ENCODE results near the gene ISM2. TPM values are rescaled to one million over a fixed set of nuclear protein-coding genes. Genes with fewer than 3 reads are reported as not detected.

The ISM2 gene
- total and polyA plus RNA-seq, 2 experiments from 2014 or later, result 0.69 to 1.3 TPM

DNA sequence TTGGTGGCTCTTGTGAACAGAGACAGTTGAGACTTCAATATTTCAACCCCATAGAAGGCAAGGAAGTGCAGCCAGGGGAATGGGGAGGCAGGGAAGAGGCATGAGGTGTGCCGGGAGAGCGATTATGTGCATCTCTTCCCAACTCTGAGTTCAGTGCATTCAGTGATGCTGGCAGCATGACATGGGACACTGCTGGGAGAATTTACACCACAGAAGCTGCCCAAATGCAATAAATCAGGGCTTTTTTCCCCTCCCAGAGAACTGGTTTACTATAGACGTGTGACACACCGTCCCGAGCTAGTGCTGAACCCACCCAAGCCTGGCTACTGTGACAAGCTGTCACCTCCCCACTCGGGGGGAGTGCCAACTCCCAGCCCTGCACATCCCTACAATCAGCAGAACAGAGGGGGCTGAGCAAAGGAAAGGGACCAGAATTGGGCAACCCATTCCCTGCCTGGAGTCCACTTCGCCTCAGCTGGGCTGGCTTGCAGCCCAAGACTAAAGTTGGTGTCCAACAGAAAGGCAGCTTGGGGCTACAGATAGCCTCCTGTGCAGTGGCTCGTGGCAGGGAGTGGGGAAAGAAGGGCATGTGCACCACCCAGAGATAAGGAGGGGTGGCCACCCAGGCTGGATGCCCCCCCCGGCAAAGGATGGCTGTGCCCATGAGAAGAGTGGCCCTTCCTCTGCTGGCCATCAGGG is 24.0 kb downstream of the ISM2 start:
- Histone ChIP-seq H4K20me1 (replicated peaks; ENCODE audit: insufficient read depth) (no peaks in the 10 kb centered on the region; the same call in 1 of the 2 replicates), H3K27me3 (ENCODE audit: insufficient read depth) (no peaks in the 10 kb centered on the region), H2AFZ (no peak overlapping the region), H3K27ac (ENCODE audit: low read depth) (no peak overlapping the region), H3K36me3 (ENCODE audit: insufficient read depth) (no peaks in the 10 kb centered on the region), H3K4me3 (no peak overlapping the region), H3K4me1 (ENCODE audit: insufficient read depth) (peaks cover 10% of the 10 kb centered on the region), H3K4me2 (no peak overlapping the region), H3K79me2 (replicated peaks; ENCODE audit: insufficient read depth) (no peaks in the 10 kb centered on the region), H3F3A (replicated peaks; ENCODE audit: low read depth) (peaks cover 4% of the 10 kb centered on the region), H3K9me2 (ENCODE audit: insufficient read depth) (no peaks in the 10 kb centered on the region)
- TF ChIP-seq ZNF331 (CRISPR knock-in tag; IDR thresholded peaks at IDR 0.05; ENCODE audit: low read depth), result no peak
- TF ChIP-seq EZH2 (IDR thresholded peaks at IDR 0.05; ENCODE audit: low read depth, unreplicated experiment), result no peak
- no peak for TF ChIP-seq ZNF114 (CRISPR knock-in tag; IDR thresholded peaks at IDR 0.05)
- no peak for TF ChIP-seq CREB1 (CRISPR knock-in tag; IDR thresholded peaks at IDR 0.05; ENCODE audit: low read depth)
- no peak for TF ChIP-seq STAT1 (IDR thresholded peaks at IDR 0.05; ENCODE audit: unreplicated experiment)
- TF ChIP-seq JUNB (IDR thresholded peaks at IDR 0.05; ENCODE audit: unreplicated experiment), result no peak
- TF ChIP-seq, protein P1, sequence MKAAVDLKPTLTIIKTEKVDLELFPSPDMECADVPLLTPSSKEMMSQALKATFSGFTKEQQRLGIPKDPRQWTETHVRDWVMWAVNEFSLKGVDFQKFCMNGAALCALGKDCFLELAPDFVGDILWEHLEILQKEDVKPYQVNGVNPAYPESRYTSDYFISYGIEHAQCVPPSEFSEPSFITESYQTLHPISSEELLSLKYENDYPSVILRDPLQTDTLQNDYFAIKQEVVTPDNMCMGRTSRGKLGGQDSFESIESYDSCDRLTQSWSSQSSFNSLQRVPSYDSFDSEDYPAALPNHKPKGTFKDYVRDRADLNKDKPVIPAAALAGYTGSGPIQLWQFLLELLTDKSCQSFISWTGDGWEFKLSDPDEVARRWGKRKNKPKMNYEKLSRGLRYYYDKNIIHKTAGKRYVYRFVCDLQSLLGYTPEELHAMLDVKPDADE (IDR thresholded peaks at IDR 0.05), result no peak
- no peak for TF ChIP-seq NANOG (IDR thresholded peaks at IDR 0.05; ENCODE audit: borderline replicate concordance)
- peaks cover 1% of the 10 kb centered on the region; the same call in 2 of the 3 replicates for H3K36me3 Mint-ChIP-seq (ENCODE audit: low read depth)
- H3K4me3 Mint-ChIP-seq, result no peak overlapping the region
- H3K9me3 Mint-ChIP-seq, result no peaks in the 10 kb centered on the region; the same call in 2 of the 3 replicates
- no peak overlapping the region; the same call in 1 of the 2 replicates for H3K27ac Mint-ChIP-seq
- peaks cover 30% of the 10 kb centered on the region for H3K4me1 Mint-ChIP-seq
- peaks cover 4% of the 10 kb centered on the region for H3K27me3 Mint-ChIP-seq (ENCODE audit: insufficient read depth, low read depth, poor library complexity)
- DNase-seq (ENCODE audit: low spot score) (no peak), ATAC-seq (no peak)

DNA sequence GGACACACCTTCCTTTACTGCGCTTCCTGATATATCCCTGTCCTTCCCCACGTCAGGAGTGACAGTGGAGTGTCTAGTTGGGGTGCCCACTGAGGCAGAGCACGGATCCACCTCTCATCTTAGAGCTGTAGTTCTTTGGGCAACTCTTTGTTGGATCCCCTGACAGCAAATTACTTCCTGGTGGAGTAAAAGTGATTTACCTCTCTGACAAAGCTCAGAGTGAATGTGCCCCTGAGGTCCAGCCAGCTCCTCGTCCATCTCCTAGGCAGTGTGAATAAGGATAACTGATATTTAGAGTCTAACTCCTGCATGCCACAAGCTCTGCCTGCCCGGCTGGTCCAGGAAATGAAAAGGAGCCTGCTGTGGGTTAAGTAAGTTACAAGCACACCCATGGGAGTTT is 24.7 kb downstream of the ISM2 start:
- Mint-ChIP-seq H3K27me3 (ENCODE audit: insufficient read depth, low read depth, poor library complexity) (peaks cover 5% of the 10 kb centered on the region), H3K9me3 (no peaks in the 10 kb centered on the region; the same call in 2 of the 3 replicates), H3K27ac (no peak overlapping the region), H3K4me1 (peaks cover 30% of the 10 kb centered on the region), H3K36me3 (ENCODE audit: low read depth) (peaks cover 8% of the 10 kb centered on the region), H3K4me3 (no peak overlapping the region)
- Histone ChIP-seq H3K36me3 (ENCODE audit: insufficient read depth) (no peaks in the 10 kb centered on the region), H3K9me2 (ENCODE audit: insufficient read depth) (no peaks in the 10 kb centered on the region), H3K27me3 (ENCODE audit: insufficient read depth) (no peaks in the 10 kb centered on the region), H3K79me2 (replicated peaks; ENCODE audit: insufficient read depth) (no peaks in the 10 kb centered on the region), H3F3A (replicated peaks; ENCODE audit: low read depth) (peaks cover 10% of the 10 kb centered on the region), H3K4me3 (no peak overlapping the region), H3K4me1 (ENCODE audit: insufficient read depth) (peaks cover 10% of the 10 kb centered on the region), H2AFZ (no peak overlapping the region), H3K4me2 (no peak overlapping the region), H4K20me1 (replicated peaks; ENCODE audit: insufficient read depth) (no peaks in the 10 kb centered on the region; the same call in 1 of the 2 replicates), H3K27ac (ENCODE audit: low read depth) (no peak overlapping the region)
- DNase-seq (ENCODE audit: low spot score) (no peak), ATAC-seq (no peak)
- TF ChIP-seq EZH2phosphoT487 (IDR thresholded peaks at IDR 0.05; ENCODE audit: unreplicated experiment) (no peak), ZNF114 (CRISPR knock-in tag; IDR thresholded peaks at IDR 0.05) (no peak), EZH2 (IDR thresholded peaks at IDR 0.05; ENCODE audit: low read depth, unreplicated experiment) (no peak), STAT1 (IDR thresholded peaks at IDR 0.05; ENCODE audit: unreplicated experiment) (no peak), ZNF331 (CRISPR knock-in tag; IDR thresholded peaks at IDR 0.05; ENCODE audit: low read depth) (no peak), CREB1 (CRISPR knock-in tag; IDR thresholded peaks at IDR 0.05; ENCODE audit: low read depth) (no peak), JUNB (IDR thresholded peaks at IDR 0.05; ENCODE audit: unreplicated experiment) (no peak)
- TF ChIP-seq, protein P1 (IDR thresholded peaks at IDR 0.05), result no peak
- TF ChIP-seq, protein P2, sequence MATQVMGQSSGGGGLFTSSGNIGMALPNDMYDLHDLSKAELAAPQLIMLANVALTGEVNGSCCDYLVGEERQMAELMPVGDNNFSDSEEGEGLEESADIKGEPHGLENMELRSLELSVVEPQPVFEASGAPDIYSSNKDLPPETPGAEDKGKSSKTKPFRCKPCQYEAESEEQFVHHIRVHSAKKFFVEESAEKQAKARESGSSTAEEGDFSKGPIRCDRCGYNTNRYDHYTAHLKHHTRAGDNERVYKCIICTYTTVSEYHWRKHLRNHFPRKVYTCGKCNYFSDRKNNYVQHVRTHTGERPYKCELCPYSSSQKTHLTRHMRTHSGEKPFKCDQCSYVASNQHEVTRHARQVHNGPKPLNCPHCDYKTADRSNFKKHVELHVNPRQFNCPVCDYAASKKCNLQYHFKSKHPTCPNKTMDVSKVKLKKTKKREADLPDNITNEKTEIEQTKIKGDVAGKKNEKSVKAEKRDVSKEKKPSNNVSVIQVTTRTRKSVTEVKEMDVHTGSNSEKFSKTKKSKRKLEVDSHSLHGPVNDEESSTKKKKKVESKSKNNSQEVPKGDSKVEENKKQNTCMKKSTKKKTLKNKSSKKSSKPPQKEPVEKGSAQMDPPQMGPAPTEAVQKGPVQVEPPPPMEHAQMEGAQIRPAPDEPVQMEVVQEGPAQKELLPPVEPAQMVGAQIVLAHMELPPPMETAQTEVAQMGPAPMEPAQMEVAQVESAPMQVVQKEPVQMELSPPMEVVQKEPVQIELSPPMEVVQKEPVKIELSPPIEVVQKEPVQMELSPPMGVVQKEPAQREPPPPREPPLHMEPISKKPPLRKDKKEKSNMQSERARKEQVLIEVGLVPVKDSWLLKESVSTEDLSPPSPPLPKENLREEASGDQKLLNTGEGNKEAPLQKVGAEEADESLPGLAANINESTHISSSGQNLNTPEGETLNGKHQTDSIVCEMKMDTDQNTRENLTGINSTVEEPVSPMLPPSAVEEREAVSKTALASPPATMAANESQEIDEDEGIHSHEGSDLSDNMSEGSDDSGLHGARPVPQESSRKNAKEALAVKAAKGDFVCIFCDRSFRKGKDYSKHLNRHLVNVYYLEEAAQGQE (IDR thresholded peaks at IDR 0.05; ENCODE audit: unreplicated experiment), result no peak

Measured in GM23338 (cell line).